Activated CD8-positive, alpha-beta memory T cell treated with anti-CD3 and anti-CD28 coated beads for 1 hour (primary cell): ENCODE data around the gene CACNA1H.
"Not testable (repeated sequence)": the region's sequence is repeated elsewhere in the genome, so short reads cannot be mapped to it uniquely, and the experiment has no call there.

Experiments used
- DNase-seq, 2 donors: peaks; one replicate each; pipeline ENCODE4 v3.0.0-alpha.2; 2020; ENCODE audit warnings: low read depth in 1 of 2; ENCODE audit errors: extremely low read depth in 1 of 2

CACNA1H gene

DNA sequence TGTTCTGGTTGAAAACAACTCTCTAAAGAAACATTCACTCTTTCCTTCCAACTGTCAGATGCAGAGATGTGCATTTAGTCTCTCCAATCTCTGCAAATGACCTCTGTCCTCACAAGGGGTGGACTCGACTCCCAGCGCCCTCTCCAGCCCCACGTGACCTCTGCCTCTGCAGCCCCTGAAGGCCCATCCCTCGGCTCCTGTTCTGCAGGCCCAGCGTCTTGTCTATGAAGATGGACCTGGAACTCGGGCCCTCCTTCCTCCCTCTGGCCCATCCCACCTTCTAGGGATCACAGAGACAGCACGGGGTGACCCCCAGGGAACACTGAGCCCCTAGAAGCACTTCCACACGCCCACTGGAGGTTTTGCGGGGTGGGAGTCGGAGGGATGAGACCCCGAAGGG lies 90.5 kb downstream of the CACNA1H start:
- not testable (repeated sequence) for DNase-seq

DNA sequence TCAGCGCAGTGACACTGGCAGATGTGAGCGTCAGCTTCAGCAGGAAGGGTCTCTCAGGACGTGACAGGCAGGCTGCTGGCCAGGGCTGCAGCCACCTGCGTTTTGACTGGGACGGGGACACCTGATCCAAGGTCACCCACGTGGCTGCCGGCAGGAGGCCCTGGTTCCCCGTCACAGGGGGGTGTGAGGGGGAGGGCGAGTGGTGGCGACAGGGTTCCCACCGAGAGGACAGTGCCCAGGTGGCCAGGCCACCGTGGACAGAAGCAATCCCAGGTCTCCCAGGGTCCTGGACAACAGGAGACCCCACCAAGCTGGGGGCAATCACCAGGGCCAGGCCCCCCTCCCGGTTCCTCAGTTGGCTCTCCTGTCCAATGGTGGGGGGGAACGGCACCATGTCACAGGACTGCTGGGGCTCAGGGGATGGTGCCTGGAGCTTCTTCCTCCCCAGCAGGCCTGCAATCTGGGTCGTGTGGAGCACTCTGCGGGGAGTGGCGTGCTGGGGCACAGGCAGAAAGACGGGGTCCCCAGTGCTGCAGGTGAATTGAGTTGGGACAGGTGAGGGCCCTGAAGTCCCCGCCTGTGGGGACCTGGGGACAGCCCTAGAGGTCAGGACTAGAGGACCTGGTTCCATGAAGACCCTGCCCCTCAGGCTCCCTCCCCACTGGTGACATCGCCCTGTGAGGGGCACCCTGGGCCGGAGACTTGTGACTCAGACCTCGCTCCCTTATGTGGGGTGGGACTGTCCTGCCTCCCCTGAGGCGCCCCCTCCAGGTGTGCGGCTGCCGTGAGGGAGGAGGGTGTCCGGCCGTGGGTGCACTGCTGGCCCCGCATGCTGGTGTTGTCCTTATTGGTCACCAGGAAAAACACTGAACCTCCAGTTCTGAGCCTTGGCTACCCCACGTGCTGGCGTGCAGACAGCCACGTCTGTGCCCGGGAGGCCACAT lies 91.3 kb downstream of the CACNA1H start:
- DNase-seq, result not testable (repeated sequence)

DNA sequence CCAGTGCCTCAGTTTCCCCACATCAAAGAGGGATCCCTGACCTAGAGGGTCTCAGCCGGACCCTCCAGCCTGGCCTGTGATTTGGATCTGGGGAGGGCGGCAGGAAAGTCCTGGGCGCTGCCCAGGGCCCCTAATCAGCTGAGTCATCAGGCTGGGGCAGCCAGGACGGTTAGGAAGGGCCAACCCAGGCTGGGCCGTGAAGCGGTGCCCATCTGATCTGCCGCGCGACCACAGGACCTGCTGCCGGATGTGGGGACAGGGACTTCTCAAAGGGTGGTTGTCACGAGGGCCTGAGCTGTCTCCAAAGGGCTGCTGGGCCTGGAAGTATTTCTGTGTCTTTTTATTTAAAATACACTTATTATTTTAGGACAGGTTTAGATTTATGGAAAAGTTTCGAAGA lies 92.0 kb downstream of the CACNA1H start:
- DNase-seq, result peak in 1 of 2 donors; percentile 9

DNA sequence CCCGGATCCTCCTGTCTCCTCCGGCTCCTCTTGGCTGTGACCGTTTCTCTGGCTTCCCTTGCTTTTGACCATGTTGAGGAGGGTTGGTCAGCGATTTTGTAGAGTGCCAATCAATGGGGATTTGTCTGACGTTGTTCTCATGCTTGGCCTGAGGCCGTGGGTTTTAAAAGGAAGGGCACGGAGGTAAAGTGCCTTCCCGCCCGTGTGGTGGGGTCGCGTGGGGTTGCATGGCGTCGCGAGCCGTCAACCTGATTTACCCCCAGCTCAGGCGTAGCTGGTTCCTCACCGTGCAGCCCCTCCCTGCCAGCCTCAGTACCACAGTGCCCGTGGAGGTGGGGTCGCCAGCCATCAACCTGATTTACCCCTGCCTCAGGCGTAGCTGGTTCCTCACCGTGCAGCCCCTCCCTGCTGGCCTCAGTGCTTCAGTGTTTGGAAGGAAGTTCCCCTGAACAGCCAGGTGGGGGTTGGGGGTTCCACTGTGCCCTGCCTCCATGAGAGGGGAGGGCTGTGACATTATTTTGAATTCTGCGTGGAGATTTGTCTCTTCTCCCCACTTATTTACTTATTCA lies 92.6 kb downstream of the CACNA1H start:
- DNase-seq, result no peak

GRCh38 chr16:1247903-1248537 lies 95.1 kb downstream of the CACNA1H start:
- not testable (repeated sequence) for DNase-seq

- not testable (repeated sequence) for DNase-seq
Measured at GRCh38 chr16:1249031-1249755, 96.3 kb downstream of the CACNA1H start.

DNA sequence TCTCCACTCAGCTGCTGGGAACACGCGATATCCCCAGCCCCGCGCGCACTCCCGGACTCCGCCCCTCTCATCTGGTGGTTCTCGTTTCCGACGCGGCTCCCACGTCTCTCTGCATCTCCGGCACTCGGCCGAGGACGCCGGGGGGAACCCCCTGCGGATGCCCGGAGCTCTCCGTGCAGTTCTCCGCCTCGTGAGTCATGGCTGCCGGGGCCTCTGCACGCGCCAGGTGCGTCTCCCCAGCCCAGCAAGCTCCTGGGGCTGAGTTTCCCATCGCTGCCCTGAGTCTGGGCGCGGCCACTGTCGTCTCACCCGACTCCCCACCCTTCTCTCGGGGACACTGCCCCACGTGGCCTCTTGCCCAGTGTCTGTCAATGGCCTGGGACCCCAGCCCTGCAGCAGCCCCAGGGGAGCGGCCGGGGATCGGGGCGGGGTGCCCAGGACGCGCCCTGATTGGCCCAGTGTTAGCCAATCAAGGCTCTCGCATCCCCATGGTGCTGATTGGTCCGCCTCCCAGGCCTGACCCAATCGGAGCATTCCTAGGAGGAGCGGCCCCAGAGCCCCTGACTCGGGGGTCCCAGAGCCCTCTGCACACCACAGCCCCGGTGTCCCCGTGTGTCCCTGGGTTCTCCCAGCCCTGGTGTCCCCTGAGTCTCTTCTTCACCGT lies 100.9 kb downstream of the CACNA1H start:
- DNase-seq, result not testable (repeated sequence)

DNA sequence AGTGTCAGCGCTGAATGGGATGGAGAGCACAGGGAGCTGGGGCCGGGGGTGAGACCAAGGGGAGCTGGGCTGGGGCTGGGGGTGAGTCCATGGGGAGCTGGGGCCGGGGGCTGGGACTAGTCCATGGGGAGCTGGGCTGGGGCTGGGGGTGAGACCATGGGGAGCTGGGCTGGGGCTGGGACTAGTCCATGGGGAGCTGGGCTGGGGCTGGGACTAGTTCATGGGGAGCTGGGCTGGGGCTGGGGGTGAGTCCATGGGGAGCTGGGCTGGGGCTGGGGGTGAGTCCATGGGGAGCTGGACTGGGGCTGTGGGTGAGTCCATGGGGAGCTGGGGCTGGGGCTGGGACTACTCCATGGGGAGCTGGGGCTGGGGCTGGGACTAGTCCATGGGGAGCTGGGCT lies 101.9 kb downstream of the CACNA1H start:
- not testable (repeated sequence) for DNase-seq

DNA sequence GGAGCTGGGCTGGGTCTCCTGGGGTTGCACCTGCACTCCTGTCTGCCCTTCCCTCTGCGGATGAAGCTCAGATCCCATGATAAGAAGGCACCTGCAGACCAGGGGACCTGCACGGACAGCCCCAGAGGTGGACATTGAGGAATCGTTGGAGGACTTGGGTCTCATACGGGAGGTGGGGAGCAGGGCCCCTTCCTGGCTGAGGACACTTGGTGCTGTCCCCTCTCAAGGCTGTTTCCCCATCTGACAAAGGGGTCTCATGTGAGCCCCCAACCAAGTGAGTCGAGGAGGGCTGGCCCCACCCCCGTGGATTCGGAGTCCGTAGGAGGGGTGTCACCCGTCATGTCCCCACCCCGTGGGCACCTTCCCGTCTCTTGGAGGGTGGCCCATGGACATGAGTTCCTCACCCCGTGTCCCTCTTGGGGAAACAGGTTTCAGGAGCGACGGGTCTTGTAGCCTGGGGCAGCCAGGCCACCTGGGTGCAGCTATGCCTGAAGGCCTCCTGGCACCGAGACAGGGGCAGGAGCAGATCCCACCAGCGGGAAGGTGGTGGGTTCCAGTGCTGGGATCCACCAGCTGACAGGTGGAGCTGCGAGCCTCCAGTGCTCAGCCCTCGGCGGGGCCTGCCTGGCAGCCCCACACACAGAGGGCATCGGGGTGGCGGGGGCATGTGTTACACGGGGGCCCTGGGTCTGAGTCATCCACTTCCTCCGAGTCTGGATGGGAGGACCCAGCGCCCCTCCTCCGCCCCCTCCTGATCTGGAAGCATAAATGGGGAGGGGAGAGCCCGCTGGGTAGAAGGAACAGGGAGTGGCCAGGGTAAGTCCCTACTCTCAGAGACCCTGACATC lies 102.6 kb downstream of the CACNA1H start, which contains the start of gene TPSD1:
TPSD1 (plus strand) TSS at position 794 of the 847 bp plus-strand sequence. CDS start 212 bp downstream, outside the sequence.
- DNase-seq, result not testable (repeated sequence)

DNA sequence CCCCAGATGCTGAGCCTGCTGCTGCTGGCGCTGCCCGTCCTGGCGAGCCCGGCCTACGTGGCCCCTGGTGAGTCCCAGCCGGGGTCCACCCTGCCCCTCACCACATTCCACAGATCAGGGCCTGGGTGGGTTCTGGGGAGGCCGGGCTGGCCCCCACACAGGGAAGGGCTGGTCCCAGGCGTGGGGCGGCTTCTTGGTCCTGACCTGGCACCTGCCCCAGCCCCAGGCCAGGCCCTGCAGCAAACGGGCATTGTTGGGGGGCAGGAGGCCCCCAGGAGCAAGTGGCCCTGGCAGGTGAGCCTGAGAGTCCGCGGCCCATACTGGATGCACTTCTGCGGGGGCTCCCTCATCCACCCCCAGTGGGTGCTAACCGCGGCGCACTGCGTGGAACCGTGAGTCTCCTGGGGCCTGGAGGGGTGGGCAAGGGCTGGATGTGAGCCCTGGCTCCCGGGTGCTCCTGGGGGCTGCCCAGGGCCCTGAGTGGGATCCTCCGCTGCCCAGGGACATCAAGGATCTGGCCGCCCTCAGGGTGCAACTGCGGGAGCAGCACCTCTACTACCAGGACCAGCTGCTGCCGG lies 103.5 kb downstream of the CACNA1H start:
- DNase-seq, result not testable (repeated sequence)

DNA sequence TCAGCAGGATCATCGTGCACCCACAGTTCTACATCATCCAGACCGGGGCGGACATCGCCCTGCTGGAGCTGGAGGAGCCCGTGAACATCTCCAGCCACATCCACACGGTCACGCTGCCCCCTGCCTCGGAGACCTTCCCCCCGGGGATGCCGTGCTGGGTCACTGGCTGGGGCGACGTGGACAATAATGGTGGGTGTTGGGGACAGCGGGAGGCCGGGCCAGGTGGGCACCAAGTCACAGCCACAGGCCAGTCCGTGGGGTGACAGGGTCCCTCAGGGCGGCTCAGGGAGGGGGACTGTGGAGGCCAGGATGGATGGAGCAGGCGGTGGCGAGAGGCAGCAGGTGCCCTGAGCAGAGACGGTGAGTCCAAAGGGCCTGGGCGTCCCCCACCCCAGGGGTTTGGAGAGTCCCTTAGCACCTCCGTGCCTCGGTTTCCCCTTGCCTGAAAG lies 104.0 kb downstream of the CACNA1H start:
- no peak for DNase-seq

GRCh38 chr16:1257561-1258224 lies 104.8 kb downstream of the CACNA1H start:
- no peak for DNase-seq

DNA sequence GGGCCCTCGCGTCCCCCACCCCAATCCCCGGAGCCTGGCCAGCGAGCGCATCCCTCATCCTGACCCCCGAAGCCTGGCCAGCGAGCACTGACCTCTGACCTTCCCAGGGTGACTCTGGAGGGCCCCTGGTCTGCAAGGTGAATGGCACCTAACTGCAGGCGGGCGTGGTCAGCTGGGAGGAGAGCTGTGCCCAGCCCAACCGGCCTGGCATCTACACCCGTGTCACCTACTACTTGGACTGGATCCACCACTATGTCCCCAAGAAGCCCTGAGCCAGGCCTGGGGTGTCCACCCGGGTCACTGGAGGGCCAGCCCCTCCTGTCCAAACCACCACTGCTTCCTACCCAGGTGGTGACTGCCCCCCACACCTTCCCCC lies 105.3 kb downstream of the CACNA1H start:
- DNase-seq, result no peak

DNA sequence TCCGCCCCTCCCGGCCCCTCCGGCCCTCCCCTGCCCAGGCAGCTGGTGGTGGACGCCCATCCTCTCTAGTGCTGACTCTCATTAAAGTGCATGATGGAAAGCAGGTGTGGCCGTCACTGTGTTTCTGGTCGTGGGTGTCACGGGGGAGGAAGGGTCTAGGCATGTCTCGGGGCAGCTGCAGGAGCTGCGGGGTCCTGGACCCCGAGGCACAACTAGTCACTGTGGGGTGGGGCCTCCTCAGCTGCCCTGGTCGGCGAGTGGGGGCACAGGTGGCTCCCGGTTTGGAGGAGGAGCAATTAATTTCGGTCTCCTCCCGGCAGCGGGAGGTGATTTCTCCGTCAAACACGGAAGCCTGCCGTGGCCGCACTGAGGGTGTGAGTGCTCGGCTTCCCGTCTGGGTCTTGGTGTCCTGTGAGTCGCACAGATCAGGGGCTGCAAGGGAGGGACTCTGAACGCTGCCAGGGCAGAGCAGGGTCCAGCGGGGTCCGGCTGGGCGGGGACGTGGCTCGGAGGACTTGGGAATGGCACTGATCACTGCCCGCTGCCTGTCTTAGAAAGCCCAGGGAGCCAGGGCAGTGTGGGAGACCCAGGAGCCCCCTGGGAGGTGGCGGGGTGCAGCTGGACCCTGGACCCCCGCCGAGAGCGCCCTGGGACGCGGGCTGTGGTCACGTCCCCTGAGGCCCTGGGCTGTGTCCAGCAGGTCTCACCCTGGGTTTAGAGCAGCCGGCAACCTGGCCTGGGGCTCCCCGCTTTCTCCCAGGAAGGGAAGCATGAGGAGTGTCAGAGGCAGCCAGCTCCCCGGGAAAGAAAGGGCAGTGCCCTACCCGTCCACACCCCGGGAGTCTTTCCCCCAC lies 106.2 kb downstream of the CACNA1H start:
- DNase-seq, result peak in 1 of 2 donors; percentile 14

- DNase-seq, result no peak
Measured at GRCh38 chr16:1259760-1260068, 106.8 kb downstream of the CACNA1H start.

DNA sequence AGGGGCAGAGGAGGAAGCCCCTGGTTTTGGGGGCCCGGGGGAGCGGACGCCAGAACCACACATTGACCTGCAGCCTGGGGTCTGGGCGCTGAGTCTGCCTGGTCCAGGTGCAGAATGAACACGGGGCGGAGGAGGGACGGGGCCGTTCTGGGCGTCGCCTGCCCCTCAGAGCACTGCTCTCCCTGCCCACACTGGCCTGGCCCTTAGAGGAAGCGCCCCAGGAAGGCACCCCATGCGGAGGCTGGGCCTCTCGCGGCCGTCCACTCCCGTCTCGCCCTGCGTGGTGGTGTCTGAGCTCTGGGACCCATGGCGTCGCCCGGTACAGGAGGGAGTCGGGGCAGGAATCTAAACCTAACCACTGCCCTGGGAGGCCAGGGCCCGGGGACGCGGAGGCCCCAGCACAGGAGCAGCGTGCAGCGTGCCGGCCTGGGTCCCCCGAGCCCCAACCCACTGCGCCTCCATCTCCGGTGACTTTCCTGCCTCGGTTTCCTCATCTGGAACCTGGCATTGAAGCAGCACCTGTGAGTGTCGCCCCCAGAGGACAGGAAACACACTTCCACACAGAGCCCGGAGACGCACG lies 107.3 kb downstream of the CACNA1H start:
- no peak for DNase-seq

- DNase-seq, result no peak
Measured at GRCh38 chr16:1261131-1261892, 108.4 kb downstream of the CACNA1H start.
